Esophagus muscularis mucosa (tissue), 4 donors: ENCODE data around the gene TMEM161A. TPM values are rescaled to one million over a fixed set of nuclear protein-coding genes. Genes with fewer than 3 reads are reported as not detected.

ENCODE experiments used
- DNase-seq: peaks from one replicate; pipeline ENCODE4 v3.0.0-alpha.2; 2017; ENCODE audit errors: extremely low spot score
- H3K27ac ChIP-seq, 4 donors: fragments of 200-600 bp; sonication (generic); replicated peaks in 1 of 4; 1 replicate in 3 of 4; 2 replicates in 1 of 4; pipeline ENCODE4 v1.5.1; 2016 to 2019; ENCODE audit warnings: mild to moderate bottlenecking in 1 of 4
- H3K27me3 ChIP-seq, 4 donors: fragments of 200-600 bp; sonication (generic); one replicate each; pipeline versions ENCODE4 v1.5.1 to v1.6.0; 2016 to 2019
- H3K36me3 ChIP-seq, 4 donors: fragments of 200-600 bp; sonication (generic); one replicate each; pipeline ENCODE4 v1.5.1; 2016 to 2019
- H3K4me1 ChIP-seq, 4 donors: fragments of 200-600 bp; sonication (generic); one replicate each; pipeline ENCODE4 v1.5.1; 2016 to 2019
- H3K4me3 ChIP-seq, 4 donors: fragments of 200-600 bp; sonication (generic); 1 replicate in 2 of 4; 2 replicates in 2 of 4; pipeline ENCODE4 v1.5.1; 2016 to 2019; ENCODE audit warnings: mild to moderate bottlenecking in 4 of 4, moderate library complexity in 1 of 4
- H3K9me3 ChIP-seq, 4 donors: fragments of 200-600 bp; sonication (generic); 1 replicate in 3 of 4; 2 replicates in 1 of 4; pipeline ENCODE4 v1.5.1; 2016 to 2019
- EP300 ChIP-seq: sonication (generic); formaldehyde crosslinking; IDR thresholded peaks from one replicate; pipeline ENCODE4 v1.6.1; 2017; ENCODE audit warnings: antibody characterized with exemption
- POLR2A ChIP-seq: fragments of 450-650 bp; IDR thresholded peaks from one replicate; pipeline ENCODE4 v1.6.1; 2017; ENCODE audit warnings: antibody characterized with exemption, moderate library complexity, mild to moderate bottlenecking, low read depth
- POLR2AphosphoS5 ChIP-seq, 2 donors: sonication (generic); formaldehyde crosslinking; IDR thresholded peaks; one replicate each; pipeline ENCODE4 v1.6.1; 2017; ENCODE audit warnings: antibody characterized with exemption in 2 of 2
- WGBS: methylation state at CpG from one replicate; pipeline ENCODE4 v1.1.5; 2018; 5-methylcytosine and 5-hydroxymethylcytosine counted together
- intact Hi-C: fragments of 100-400 bp; cut with DNase I; formaldehyde crosslinking; loops from one replicate; pipeline ENCODE4 v1.15.1; 2023
- total RNA-seq, 4 donors: library from RNA; depleted of rRNA; stranded (reverse); fragments of >200 nt; gene quantifications; one replicate each; pipeline versions ENCODE4 v1.1.0 to v1.2.1, GENCODE V29; 2016
- TF ChIP-seq, protein P1 (sequence below), 3 experiments: fragments of 200-600 bp in 2 of 3; fragments of 450-650 bp in 1 of 3; sonication (generic) in 2 of 3; IDR thresholded peaks; one replicate each; pipeline ENCODE4 v1.5.1; 2017 to 2019; ENCODE audit warnings: antibody characterized with exemption in 3 of 3, mild to moderate bottlenecking in 2 of 3, moderate library complexity in 1 of 3

The TMEM161A gene
- total RNA-seq, 4 donors from 2014 or later, result 12.0 to 26.8 (median 16.9) TPM

DNA sequence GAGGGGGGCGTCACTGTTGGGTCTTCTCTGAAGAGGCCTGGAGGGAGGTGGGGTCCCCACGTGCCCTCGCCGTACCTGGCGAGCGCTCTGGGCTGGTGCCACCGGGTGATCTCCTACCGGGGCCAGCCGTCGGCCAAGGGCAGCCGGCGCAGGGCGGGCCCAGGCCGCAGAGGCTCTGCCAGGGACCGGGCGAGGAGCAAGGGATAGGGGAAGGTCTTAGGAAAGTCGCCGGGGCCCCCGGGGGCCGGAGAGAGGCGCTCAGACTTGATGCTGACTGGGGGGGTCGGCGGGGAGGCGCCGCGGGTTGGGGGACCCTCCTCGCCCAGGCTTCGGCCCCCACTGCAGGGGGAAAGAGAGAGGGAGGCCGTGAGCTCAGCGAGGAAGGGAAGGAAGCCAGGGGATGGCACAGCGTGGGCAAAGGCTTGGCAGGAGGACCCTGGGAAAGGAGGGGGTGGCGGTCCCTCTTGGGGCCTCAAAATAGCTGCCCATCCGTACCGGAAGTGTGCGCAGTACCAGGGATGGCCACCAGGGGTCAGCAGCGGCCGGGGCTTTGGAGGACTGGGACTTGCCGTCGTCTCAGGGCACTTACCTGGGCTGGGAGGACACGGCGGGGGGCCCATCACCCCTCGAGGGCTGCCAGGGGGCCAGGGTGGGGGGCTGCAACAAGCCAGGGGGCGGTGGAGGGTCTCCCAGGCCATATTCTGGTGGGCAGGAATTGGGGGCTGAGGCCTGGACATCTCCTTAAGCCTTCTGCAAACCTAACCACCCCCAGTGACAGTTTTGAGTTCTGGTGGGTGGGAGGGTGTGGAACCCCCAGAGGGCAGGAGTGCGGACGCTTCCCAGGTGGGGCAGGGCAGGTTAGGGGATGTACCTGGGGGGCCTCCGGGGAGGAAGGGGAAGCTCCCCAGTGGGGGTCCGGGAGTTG is 7.7 kb upstream of the TMEM161A start:
- Histone ChIP-seq H3K36me3 (peaks cover 7 to 36% (median 23%) of the 10 kb centered on the region in 4 donors), H3K27me3 (no peaks in the 10 kb centered on the region), H3K4me1 (peaks cover 4 to 11% (median 8%) of the 10 kb centered on the region in 4 donors), H3K4me3 (peak overlapping the region in 3 of 4 donors; percentile 6 to 42 (median 32)), H3K27ac (no peak overlapping the region), H3K9me3 (no peaks in the 10 kb centered on the region)
- intact Hi-C loops, result loop anchor here (2.0 kb wide), 2 partner anchors 31 to 79 kb away; no protein-coding TSS in a partner anchor
- WGBS, result 22% methylated on average over 25 of the region's 47 CpGs
- DNase-seq, result peak; percentile 95
- no peak for TF ChIP-seq EP300
- TF ChIP-seq, protein P1, sequence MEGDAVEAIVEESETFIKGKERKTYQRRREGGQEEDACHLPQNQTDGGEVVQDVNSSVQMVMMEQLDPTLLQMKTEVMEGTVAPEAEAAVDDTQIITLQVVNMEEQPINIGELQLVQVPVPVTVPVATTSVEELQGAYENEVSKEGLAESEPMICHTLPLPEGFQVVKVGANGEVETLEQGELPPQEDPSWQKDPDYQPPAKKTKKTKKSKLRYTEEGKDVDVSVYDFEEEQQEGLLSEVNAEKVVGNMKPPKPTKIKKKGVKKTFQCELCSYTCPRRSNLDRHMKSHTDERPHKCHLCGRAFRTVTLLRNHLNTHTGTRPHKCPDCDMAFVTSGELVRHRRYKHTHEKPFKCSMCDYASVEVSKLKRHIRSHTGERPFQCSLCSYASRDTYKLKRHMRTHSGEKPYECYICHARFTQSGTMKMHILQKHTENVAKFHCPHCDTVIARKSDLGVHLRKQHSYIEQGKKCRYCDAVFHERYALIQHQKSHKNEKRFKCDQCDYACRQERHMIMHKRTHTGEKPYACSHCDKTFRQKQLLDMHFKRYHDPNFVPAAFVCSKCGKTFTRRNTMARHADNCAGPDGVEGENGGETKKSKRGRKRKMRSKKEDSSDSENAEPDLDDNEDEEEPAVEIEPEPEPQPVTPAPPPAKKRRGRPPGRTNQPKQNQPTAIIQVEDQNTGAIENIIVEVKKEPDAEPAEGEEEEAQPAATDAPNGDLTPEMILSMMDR (IDR thresholded peaks at IDR 0.05), result peak in 2 of 3 experiments; percentile 88 to 91
- TF ChIP-seq POLR2AphosphoS5 (IDR thresholded peaks at IDR 0.05), result no peak
- TF ChIP-seq POLR2A, result no peak

DNA sequence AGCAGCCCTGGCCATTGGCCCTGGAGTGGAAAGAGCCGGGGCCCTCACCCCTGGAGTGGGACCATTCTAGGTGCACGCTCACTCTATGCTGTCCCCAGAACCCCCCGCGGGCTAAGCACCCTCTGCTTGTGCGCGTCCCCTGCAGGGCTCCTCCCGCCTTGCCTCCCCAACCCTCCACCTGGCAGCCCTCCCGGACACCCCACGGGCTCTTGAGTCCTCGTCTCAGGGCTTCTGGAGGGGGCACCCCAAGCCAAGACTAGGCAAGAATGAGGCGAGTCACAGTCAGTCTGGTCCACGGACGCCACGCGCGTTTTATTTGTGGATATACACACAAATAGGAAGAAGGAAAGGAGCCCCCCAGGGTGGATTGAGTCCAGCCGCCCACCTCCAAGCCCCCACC is 7.0 kb upstream of the TMEM161A start:
- H3K36me3 ChIP-seq, result peaks cover 7 to 36% (median 23%) of the 10 kb centered on the region in 4 donors
- no peaks in the 10 kb centered on the region for H3K9me3 ChIP-seq
- H3K4me1 ChIP-seq, result peaks cover 4 to 11% (median 8%) of the 10 kb centered on the region in 4 donors
- no peak overlapping the region for H3K27ac ChIP-seq
- 80% methylated on average over 10 of the region's 17 CpGs for WGBS
- no peak for DNase-seq
- peak overlapping the region in 1 of 4 donors; percentile 32 for H3K4me3 ChIP-seq
- intact Hi-C loops, result no loop called here
- TF ChIP-seq EP300, result no peak
- TF ChIP-seq, protein P1 (IDR thresholded peaks at IDR 0.05), result no peak
- no peak for TF ChIP-seq POLR2AphosphoS5 (IDR thresholded peaks at IDR 0.05)
- no peak for TF ChIP-seq POLR2A
- H3K27me3 ChIP-seq, result no peaks in the 10 kb centered on the region

DNA sequence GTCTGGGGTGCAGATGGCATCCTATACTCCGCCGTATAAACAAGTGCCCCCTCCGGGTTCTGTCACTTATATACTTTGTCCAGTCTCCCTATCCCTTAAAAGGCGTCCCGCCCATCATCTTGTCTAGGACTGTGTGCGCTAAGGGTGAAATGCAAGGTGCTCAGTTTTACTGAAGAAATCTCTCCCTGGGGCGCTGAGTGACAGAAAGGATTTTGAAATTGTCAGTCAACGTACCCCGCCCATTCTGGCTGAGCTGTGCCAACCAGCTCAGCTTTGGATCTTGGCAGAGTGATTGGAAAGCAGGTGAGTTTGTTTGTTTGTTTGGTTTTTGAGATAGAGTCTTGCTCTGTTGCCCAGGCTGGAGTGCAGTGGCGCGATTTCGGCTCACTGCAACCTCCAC is 4.1 kb upstream of the TMEM161A start:
- no peak for TF ChIP-seq POLR2A
- TF ChIP-seq EP300, result no peak
- no peak for TF ChIP-seq POLR2AphosphoS5 (IDR thresholded peaks at IDR 0.05)
- TF ChIP-seq, protein P1 (IDR thresholded peaks at IDR 0.05), result no peak
- Histone ChIP-seq H3K9me3 (no peaks in the 10 kb centered on the region), H3K4me3 (no peak overlapping the region), H3K27ac (no peak overlapping the region), H3K27me3 (no peaks in the 10 kb centered on the region), H3K36me3 (peaks cover 0 to 11% (median 9%) of the 10 kb centered on the region in 4 donors), H3K4me1 (peaks cover 9 to 20% (median 15%) of the 10 kb centered on the region in 4 donors)
- no peak for DNase-seq
- 96% methylated on average over 12 of the region's 12 CpGs for WGBS
- intact Hi-C loops, result no loop called here

DNA sequence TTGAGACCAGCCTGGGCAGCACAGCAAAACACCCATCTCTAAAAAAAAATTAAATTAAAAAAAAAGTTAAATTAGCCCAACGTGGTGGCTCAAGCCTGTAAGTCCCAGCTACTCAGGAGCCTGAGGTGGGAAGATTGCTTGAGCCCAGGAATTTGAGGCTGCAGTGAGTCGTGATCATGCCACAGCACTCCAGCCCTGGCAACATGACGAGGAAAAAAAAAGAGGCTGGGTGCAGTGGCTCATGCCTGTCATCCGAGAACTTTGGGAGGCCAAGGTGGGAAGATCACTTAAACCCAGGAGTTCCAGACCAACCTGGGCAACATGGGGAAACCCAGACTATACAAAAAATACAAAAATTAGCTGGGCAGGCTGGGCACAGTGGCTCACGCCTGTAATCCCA is 2.2 kb upstream of the TMEM161A start:
- intact Hi-C loops, result no loop called here
- 72% methylated on average over 5 of the region's 5 CpGs for WGBS
- Histone ChIP-seq H3K36me3 (no peaks in the 10 kb centered on the region), H3K27me3 (no peaks in the 10 kb centered on the region), H3K27ac (no peak overlapping the region), H3K9me3 (no peaks in the 10 kb centered on the region), H3K4me3 (no peak overlapping the region), H3K4me1 (peaks cover 8 to 16% (median 14%) of the 10 kb centered on the region in 4 donors)
- DNase-seq, result no peak
- no peak for TF ChIP-seq POLR2A
- TF ChIP-seq EP300, result no peak
- TF ChIP-seq, protein P1 (IDR thresholded peaks at IDR 0.05), result no peak
- TF ChIP-seq POLR2AphosphoS5 (IDR thresholded peaks at IDR 0.05), result no peak
